Myocyte (in vitro differentiated cells): Measurements from ENCODE around the gene CHD3. TPM values are rescaled to one million over a fixed set of nuclear protein-coding genes. Genes with fewer than 3 reads are reported as not detected.
"Not testable (repeated sequence)": the region's sequence is repeated elsewhere in the genome, so short reads cannot be mapped to it uniquely, and the experiment has no call there.

Experiments used
- DNase-seq: peaks from one replicate; pipeline ENCODE4 v3.0.0-alpha.2; 2012; ENCODE audit warnings: low read depth
- total RNA-seq: library from RNA; depleted of rRNA; stranded (reverse); fragments of >200 nt; gene quantifications from 2 replicates; pipeline ENCODE4 v1.2.3, GENCODE V29; 2014

The CHD3 gene
- total RNA-seq, 1 donor from 2014 or later, result 104 TPM

- DNase-seq, result no peak
Measured at GRCh38 chr17:7930841-7931631, 42.4 kb downstream of the CHD3 start.

GRCh38 chr17:7931709-7932482 is 43.3 kb downstream of the CHD3 start, which contains the start of the genes CNTROB and TRAPPC1:
Gene CNTROB, plus strand, starts transcription at chr17:7932206. Its CDS starts 874 bp downstream, at chr17:7933080.
Gene TRAPPC1, minus strand, starts transcription at chr17:7931946. Its CDS starts 117 bp downstream, at chr17:7931829.
- DNase-seq, result peak; percentile 99

- peak; percentile 40 for DNase-seq
Measured at GRCh38 chr17:7932483-7932891, 43.9 kb downstream of the CHD3 start.

GRCh38 chr17:7932949-7933348 is 44.4 kb downstream of the CHD3 start:
- peak; percentile 72 for DNase-seq

- DNase-seq, result no peak
Measured at GRCh38 chr17:7935859-7936258, 47.3 kb downstream of the CHD3 start.

- DNase-seq, result no peak
Measured at GRCh38 chr17:7940034-7940433, 51.4 kb downstream of the CHD3 start.

GRCh38 chr17:7940743-7941142 is 52.2 kb downstream of the CHD3 start:
- peak; percentile 23 for DNase-seq

- DNase-seq, result no peak
Measured at GRCh38 chr17:7943291-7943690, 54.7 kb downstream of the CHD3 start.

- no peak for DNase-seq
Measured at GRCh38 chr17:7944326-7944725, 55.7 kb downstream of the CHD3 start.

- no peak for DNase-seq
Measured at GRCh38 chr17:7945651-7946050, 57.1 kb downstream of the CHD3 start.

- no peak for DNase-seq
Measured at GRCh38 chr17:7946441-7946840, 57.9 kb downstream of the CHD3 start.

- no peak for DNase-seq
Measured at GRCh38 chr17:7947651-7948050, 59.1 kb downstream of the CHD3 start.

- no peak for DNase-seq
Measured at GRCh38 chr17:7950578-7950977, 62.0 kb downstream of the CHD3 start.

- no peak for DNase-seq
Measured at GRCh38 chr17:7951143-7951792, 62.7 kb downstream of the CHD3 start.

GRCh38 chr17:7953266-7953665 is 64.7 kb downstream of the CHD3 start:
- not testable (repeated sequence) for DNase-seq

GRCh38 chr17:7955414-7956227 is 67.0 kb downstream of the CHD3 start:
- DNase-seq, result no peak

GRCh38 chr17:7956228-7956965 is 67.8 kb downstream of the CHD3 start:
- no peak for DNase-seq

GRCh38 chr17:7959503-7960253 is 71.1 kb downstream of the CHD3 start:
- DNase-seq, result no peak

GRCh38 chr17:7961421-7961820 is 72.8 kb downstream of the CHD3 start:
- DNase-seq, result no peak
